NCI-H774 (cell line): ENCODE data around the gene CDH11.

Source experiments
- DNase-seq: peaks from one replicate; lab custom pipeline; 2025; lab: John Stamatoyannopoulos, UW

CDH11 gene

GRCh38 chr16:64977206-64977920 is 144.5 kb downstream of the CDH11 start:
- no peak for DNase-seq

GRCh38 chr16:64975821-64976220 is 146.0 kb downstream of the CDH11 start:
- DNase-seq = no peak

DNA sequence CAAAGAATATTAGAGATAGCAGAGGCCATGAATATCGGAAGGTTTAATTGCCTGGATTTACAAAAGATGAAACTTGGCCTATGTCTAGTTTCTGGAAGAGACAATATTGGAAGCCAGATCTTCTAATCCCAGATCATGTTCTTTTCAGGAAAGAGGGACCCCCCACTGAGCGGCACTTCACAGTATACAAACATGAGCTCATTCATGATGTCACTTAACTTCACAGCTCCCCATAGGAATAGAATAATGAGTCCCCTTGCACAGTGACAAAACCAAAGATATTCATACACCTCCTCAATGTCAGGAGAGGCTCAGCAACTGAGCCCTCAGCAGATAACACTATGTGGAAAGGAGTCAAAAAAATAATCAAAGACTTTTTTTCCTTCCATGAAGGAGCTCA is 147.5 kb downstream of the CDH11 start:
- DNase-seq = no peak

- DNase-seq = no peak
Observed at GRCh38 chr16:64973171-64973570, 148.7 kb downstream of the CDH11 start.

- DNase-seq = no peak
Observed at GRCh38 chr16:64971171-64971570, 150.7 kb downstream of the CDH11 start.

DNA sequence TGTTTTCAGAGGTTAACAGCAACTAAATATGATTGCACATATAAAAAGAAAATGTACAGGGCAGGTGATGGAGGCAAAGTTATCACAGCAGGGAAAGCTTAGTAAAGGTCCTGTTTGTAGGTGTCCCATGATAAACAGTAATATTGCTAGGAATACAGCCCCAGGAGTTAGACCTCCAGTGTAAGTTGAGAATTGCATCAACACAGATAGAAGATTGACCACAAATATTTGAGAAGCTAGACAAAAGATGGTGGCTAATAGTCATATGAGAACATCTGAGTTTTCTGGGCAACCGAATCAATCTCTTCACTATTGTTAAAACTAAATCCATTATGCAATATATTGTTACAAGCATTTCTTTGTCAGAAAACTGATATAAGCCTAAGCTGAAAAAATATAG is 152.6 kb downstream of the CDH11 start:
- no peak for DNase-seq

DNA sequence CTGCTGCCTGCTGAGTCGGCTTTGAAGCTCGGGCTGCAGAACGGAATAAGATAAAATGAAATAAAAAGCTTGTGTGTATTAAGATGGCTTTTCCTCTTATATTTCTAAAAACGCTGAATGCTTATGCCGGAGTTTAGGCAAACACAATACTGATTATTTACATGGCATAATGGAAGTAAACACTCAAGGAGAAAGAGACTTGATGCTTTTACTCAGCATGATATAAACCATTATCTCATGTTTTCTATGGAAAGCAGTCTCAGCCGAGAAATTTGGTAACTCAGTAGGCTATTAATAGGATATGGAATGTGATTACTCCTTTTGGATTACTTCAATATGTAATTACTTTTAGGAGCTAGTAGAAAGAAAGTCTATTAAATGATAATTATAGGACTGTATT is 153.3 kb downstream of the CDH11 start:
- DNase-seq = no peak

DNA sequence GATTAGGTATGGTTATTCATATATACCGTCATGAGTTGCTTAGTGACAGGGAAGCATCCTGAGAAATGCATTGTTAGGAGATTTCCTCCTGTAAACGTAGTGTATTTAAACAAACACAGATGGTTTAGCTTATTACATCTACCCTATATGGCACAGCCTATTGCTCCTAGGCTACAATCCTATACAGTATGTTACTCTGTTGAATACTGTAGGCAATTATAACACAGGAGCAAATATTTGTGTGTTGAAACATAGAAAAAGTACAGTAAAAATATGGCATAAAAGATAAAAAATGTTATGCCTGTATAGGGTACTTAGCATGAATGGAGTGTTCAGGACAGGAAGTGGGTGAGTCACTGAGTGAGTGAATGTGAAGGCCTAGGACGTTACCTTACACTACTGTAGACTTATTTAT is 157.7 kb downstream of the CDH11 start:
- DNase-seq = no peak

GRCh38 chr16:64962786-64963185 is 159.1 kb downstream of the CDH11 start:
- DNase-seq = no peak

GRCh38 chr16:64957246-64957645 is 164.6 kb downstream of the CDH11 start:
- no peak for DNase-seq

DNA sequence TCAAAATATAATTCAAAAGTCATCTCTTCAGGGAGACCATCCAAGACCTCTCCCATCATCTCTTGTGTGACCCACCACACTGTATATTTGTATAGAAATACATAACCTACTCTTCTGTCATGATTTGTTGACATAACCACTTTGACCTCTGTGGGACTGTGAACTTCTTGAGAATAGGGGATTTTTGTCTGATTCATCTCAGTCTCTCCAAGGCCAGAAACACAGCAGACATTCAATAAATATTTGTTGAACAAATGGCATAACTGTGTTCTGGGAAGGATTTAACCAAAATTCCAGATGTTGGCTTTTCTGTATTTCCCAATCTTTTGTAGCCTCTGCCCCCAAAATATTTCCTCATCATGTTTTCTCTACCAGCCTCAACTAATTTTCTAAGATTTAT is 169.7 kb downstream of the CDH11 start:
- DNase-seq = no peak

DNA sequence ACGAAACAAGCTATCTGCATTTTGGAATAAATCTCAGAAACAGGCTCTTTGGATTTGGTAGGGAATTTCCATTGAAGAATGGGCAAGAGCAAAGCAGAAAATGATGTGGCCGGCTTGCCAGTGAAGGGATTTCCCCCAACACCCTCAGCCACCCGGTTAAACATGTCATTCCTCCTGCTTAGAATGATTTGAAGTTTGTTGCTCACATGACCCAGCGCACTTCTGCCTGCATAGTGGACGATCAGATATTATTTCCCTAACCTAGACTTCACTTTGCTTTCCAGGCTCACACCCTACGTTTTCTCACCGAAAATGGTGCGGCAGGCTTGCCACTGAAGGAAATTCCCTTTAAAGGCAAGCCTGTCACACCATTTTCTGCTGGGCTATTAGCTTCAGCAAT is 170.7 kb downstream of the CDH11 start:
- no peak for DNase-seq

DNA sequence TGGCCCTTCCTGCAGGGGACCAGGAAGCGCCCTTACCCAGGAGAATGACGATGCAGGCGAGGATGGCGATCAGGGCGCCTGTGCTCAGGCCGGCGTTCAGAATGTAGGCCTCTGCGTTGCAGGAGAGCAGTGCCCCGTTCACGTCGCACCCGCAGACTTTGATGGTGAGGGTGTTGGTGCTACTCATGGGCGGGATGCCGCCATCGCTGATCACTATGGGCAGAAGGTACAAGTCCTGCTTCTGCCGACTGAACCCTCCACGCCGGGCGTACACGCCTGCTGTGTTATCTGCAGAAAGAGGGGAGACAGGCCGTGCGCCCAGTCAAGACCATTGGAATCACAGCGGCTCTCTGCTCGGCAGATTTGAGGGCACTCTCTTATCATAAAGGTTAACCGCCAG is 171.1 kb downstream of the CDH11 start:
- DNase-seq = no peak

DNA sequence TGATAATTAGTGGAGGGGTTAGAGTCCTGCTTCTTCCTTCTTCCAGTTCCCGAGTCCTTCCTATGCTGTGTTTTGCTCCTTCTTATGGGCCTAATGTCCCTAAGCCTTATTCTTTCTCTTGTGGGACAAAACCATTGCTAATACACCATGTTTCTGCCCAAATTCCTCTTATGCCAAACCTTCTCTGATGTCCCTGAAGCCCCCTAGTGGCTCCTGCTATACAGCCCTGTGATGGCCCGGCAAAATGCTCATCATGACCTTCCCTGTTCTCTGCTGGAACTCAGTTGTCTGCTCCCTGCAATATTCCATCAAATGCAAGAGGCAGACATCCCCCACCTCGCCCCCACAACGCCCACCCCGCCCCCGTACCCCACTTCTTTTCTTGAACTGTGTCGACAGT is 171.6 kb downstream of the CDH11 start:
- DNase-seq = no peak

GRCh38 chr16:64948056-64948455 is 173.8 kb downstream of the CDH11 start:
- no peak for DNase-seq

DNA sequence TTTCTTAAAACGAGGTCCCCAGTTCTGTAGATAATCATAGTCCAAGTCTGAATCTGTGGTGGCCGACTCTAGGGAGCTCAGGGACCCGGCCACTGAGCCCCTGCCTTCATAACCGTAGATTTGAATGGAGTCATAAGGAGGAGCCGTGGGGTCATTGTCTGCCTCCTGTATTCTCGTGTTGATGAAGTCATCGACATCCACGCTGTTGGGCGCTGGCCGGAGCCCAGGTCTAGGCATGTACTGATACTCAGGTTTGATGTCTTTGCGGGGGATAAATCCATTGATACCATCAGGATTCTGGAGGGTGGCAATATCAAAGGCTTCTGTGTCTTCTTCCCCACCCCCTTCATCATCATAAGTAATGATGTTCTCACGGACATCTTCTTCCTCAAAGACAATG is 174.2 kb downstream of the CDH11 start:
- no peak for DNase-seq

DNA sequence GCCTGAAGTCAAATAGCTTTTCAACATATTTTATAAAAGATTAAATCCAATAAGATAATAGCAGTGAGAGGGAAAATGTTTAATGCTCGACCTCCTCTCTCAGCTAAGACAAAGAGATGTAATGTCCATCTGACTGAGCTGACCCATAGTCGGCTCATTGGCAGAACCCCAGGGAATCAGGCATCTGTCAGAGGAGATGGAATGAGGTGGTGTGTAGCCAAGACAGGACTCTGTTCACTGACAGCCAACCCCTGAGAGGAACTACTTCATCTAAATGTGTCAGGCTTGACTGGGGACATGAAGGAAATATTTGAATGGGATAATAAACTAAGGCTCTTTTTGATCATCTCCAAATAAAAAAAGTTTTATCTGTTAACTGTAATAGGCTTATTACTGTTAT is 188.0 kb downstream of the CDH11 start:
- DNase-seq = no peak

DNA sequence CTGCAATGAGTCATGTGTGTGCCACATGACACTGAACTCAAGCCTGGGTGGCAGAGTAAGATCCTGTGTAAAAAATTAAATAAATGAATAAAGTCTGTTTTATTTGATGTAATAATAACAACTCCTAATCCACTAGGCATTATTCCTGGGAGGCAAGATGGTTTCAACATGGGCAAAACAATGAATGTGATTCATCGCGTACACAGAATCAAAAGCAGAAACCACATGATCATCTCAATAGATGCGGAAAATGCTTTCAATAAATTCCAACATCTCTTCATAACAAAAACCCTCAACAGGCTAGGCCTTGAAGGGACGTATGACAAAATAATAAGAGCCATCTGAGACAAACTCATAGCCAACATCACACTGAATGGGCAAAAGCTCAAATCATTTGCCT is 195.4 kb downstream of the CDH11 start:
- no peak for DNase-seq

GRCh38 chr16:64925166-64925565 is 196.7 kb downstream of the CDH11 start:
- DNase-seq = no peak

DNA sequence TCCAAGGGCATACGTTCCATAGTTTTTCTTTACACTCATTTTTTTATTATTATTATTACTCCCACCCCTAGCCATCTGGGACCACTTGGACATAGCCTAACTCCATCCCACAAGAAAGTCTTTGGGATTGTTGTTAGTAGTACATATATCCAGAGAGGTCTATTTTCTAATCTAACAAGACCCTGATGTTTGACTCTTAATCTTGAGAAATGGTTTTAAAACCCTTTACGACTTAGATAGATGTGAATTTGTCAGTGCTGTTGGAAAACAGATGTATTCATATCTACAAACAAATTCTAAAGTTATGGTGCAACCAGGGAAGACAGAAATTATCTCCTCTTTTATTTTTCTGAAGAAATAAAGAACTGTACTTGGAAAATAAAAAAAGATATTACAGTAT is 197.8 kb downstream of the CDH11 start:
- DNase-seq = no peak

DNA sequence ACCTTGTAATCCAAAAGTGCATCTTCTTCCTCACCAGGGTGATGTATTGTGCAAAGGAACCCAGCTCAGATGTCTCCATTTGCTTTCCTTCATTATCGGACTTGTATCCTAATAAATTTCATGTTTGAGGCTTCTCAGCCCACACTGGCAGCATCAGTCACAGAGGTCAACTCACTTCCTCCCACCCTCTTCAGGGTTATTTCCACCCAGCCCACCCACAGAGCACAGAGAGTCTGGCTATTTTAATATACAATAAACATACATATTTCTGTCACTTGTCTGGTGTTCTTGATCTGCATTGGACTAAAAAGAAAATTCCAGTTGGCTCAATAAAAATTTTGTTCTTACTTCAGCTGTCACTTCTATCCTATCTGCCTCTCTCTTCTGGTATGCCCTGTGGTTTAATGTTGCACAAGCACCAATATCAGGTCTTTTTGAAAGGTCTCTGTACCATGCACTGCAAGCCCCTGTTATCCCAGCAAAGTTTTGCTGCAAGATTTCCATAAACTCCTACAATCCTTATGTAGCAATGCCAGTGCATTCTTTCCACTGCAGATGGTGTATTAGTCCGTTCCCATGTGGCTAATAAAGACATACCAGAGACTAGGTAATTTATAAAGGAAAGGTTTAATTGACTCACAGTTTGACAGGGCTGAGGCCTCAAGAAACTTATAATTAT is 201.8 kb downstream of the CDH11 start:
- DNase-seq = no peak

GRCh38 chr16:64919141-64919540 is 202.7 kb downstream of the CDH11 start:
- DNase-seq = no peak

DNA sequence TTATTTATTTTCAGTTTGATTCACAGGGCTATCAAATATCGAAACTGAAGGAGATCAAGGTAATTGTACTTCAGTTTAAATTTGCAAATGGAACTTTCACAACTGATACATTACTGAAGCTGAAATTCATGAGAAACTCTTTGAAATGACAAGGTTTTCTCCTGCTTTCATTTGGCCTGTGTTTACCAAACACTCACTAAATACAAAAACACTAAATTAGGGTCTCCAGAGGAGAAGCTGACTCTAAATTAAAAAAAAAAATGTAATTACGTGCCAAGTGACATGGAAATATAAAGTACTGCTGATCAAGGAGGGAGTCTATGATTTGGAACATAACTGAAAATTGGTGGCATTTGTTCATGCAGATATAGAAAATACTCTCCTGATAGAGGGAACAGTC is 205.8 kb downstream of the CDH11 start:
- DNase-seq = no peak

DNA sequence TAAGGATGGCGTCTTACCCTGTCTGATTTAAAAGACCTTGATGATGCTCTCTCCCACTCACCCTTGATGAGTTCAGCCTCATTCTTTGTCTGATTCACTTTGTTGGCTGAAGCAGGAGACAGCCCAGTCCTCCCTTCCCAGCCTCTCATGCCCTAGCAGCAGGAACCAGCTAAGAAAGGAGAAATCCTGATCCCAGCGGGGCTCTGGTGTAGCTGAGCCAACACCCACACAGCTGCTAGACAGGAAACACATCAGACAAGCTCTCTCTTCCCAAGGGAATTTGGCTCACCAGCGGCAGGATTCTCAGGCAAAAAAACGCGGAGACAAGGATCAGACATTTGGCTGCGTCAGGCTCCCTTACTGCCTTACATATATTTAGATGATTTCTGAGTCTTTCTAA is 211.5 kb downstream of the CDH11 start:
- DNase-seq = no peak
